ENCODE measurements around the gene RIT2.

Gene RIT2

DNA sequence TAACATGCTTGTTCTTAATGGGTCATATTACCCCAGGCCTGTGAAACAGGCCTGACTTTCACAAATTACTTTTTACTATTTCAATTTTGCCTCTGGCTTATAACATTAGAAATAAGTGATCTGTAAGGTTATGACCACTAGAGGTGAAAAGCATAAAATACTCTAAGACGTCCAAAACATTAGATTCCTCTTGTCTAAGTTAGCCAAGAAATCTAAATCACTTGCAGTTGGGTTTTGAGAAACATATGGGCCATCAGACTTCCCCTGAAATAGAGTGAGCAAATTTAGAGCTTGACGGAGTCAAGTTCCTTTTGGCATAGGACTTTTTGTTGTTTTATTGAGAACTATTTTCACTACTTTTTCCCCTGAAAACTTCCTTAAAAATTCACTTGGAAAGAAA, 32.7 kb upstream of the RIT2 start (continued):
- TF ChIP-seq ZNF169 (tag by site-specific recombination; IDR thresholded peaks at IDR 0.05) = no peak
- TF ChIP-seq TCF7L2 (IDR thresholded peaks at IDR 0.05; ENCODE audit: borderline replicate concordance, low read depth, low read length) = no peak
- TF ChIP-seq, protein P1, sequence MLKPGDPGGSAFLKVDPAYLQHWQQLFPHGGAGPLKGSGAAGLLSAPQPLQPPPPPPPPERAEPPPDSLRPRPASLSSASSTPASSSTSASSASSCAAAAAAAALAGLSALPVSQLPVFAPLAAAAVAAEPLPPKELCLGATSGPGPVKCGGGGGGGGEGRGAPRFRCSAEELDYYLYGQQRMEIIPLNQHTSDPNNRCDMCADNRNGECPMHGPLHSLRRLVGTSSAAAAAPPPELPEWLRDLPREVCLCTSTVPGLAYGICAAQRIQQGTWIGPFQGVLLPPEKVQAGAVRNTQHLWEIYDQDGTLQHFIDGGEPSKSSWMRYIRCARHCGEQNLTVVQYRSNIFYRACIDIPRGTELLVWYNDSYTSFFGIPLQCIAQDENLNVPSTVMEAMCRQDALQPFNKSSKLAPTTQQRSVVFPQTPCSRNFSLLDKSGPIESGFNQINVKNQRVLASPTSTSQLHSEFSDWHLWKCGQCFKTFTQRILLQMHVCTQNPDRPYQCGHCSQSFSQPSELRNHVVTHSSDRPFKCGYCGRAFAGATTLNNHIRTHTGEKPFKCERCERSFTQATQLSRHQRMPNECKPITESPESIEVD (tag by site-specific recombination; IDR thresholded peaks at IDR 0.05) = no peak
- TF ChIP-seq KLF7 (tag by site-specific recombination; IDR thresholded peaks at IDR 0.05; ENCODE audit: borderline replicate concordance) = no peak

GRCh38 chr18:43141208-43141607, 25.7 kb upstream of the RIT2 start:
- CTCF ChIA-PET = interaction anchor here (0.6 kb wide), 1 partner anchor 34 kb away, joined by 3 read pairs; no protein-coding TSS in a partner anchor
- peaks cover 6% of the 10 kb centered on the region for H3K4me1 ChIP-seq (ENCODE audit: control insufficient read depth, insufficient read depth, low read length)
- peak overlapping the region; percentile 17; the same call in 1 of the 2 replicates for H3K27ac ChIP-seq (ENCODE audit: extremely low read depth, low read depth, low read length)
- no peak overlapping the region for H3K4me3 ChIP-seq (ENCODE audit: low read depth, low read length)
- POLR2A ChIA-PET = no interaction called here
- no peaks in the 10 kb centered on the region for H3K36me3 ChIP-seq (ENCODE audit: control insufficient read depth in 2 of 2, insufficient read depth in 1 of 2, low read length in 2 of 2)
- TF ChIP-seq ZFHX2 (tag by site-specific recombination; conservative IDR thresholded peaks at IDR 0.05) (no peak), ZXDB (tag by site-specific recombination; IDR thresholded peaks at IDR 0.05) (0 out of 2 replicates have a peak, but pooled peaks have one; percentile 29), FEZF1 (tag by site-specific recombination; IDR thresholded peaks at IDR 0.05) (peak; percentile 84), ZNF670 (tag by site-specific recombination; IDR thresholded peaks at IDR 0.05; ENCODE audit: low read depth) (no peak), TCF7L2 (IDR thresholded peaks at IDR 0.05; ENCODE audit: borderline replicate concordance, low read depth, low read length) (peak; percentile 84; the same call in 1 of the 2 replicates), ZNF677 (tag by site-specific recombination; IDR thresholded peaks at IDR 0.05) (no peak), ZSCAN30 (tag by site-specific recombination; IDR thresholded peaks at IDR 0.05) (0 out of 2 replicates have a peak, but pooled peaks have one; percentile 37), ZNF843 (tag by site-specific recombination; IDR thresholded peaks at IDR 0.05) (peak; percentile 70), PRDM1 (tag by site-specific recombination; IDR thresholded peaks at IDR 0.05) (no peak), ZBTB17 (tag by site-specific recombination; IDR thresholded peaks at IDR 0.05) (no peak), GLIS1 (tag by site-specific recombination; IDR thresholded peaks at IDR 0.05) (no peak)
- TF ChIP-seq, protein P1 (tag by site-specific recombination; IDR thresholded peaks at IDR 0.05) = 0 out of 2 replicates have a peak, but pooled peaks have one; percentile 25
- H3K9me3 ChIP-seq (ENCODE audit: control insufficient read depth, insufficient read depth, low read depth, low read length) = no peaks in the 10 kb centered on the region

- H3K36me3 ChIP-seq (ENCODE audit: control insufficient read depth in 2 of 2, insufficient read depth in 1 of 2, low read length in 2 of 2) = no peaks in the 10 kb centered on the region
- peaks cover 6% of the 10 kb centered on the region for H3K4me1 ChIP-seq (ENCODE audit: control insufficient read depth, insufficient read depth, low read length)
- CTCF ChIA-PET = no interaction called here
- POLR2A ChIA-PET = interaction anchor here (0.6 kb wide), 1 partner anchor 164 kb away, joined by 3 read pairs; no protein-coding TSS in a partner anchor
- no peak overlapping the region for H3K4me3 ChIP-seq (ENCODE audit: low read depth, low read length)
- no peaks in the 10 kb centered on the region for H3K9me3 ChIP-seq (ENCODE audit: control insufficient read depth, insufficient read depth, low read depth, low read length)
- H3K27ac ChIP-seq (ENCODE audit: extremely low read depth, low read depth, low read length) = no peak overlapping the region
- TF ChIP-seq, protein P2, sequence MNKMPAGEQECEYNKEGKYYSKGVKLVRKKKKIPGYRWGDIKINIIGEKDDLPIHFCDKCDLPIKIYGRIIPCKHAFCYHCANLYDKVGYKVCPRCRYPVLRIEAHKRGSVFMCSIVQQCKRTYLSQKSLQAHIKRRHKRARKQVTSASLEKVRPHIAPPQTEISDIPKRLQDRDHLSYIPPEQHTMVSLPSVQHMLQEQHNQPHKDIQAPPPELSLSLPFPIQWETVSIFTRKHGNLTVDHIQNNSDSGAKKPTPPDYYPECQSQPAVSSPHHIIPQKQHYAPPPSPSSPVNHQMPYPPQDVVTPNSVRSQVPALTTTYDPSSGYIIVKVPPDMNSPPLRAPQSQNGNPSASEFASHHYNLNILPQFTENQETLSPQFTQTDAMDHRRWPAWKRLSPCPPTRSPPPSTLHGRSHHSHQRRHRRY (tag by site-specific recombination; IDR thresholded peaks at IDR 0.05) = no peak
- no peak for TF ChIP-seq PRDM2 (tag by site-specific recombination; IDR thresholded peaks at IDR 0.05; ENCODE audit: borderline replicate concordance)
- TF ChIP-seq, protein P3, sequence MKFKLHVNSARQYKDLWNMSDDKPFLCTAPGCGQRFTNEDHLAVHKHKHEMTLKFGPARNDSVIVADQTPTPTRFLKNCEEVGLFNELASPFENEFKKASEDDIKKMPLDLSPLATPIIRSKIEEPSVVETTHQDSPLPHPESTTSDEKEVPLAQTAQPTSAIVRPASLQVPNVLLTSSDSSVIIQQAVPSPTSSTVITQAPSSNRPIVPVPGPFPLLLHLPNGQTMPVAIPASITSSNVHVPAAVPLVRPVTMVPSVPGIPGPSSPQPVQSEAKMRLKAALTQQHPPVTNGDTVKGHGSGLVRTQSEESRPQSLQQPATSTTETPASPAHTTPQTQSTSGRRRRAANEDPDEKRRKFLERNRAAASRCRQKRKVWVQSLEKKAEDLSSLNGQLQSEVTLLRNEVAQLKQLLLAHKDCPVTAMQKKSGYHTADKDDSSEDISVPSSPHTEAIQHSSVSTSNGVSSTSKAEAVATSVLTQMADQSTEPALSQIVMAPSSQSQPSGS (tag by site-specific recombination; IDR thresholded peaks at IDR 0.05; ENCODE audit: low read depth) = no peak
- TF ChIP-seq ZNF311 (tag by site-specific recombination; IDR thresholded peaks at IDR 0.05; ENCODE audit: borderline replicate concordance) = no peak
- TF ChIP-seq GLIS1 (tag by site-specific recombination; IDR thresholded peaks at IDR 0.05) = no peak
- no peak for TF ChIP-seq ZNF776 (tag by site-specific recombination; IDR thresholded peaks at IDR 0.05; ENCODE audit: borderline replicate concordance)
- no peak for TF ChIP-seq ZNF350 (tag by site-specific recombination; IDR thresholded peaks at IDR 0.05)
Measured at GRCh38 chr18:43139288-43139946, 23.9 kb upstream of the RIT2 start.
